Neural progenitor cell (in vitro differentiated cells): ENCODE results near the gene LIMS2. TPM values are rescaled to one million over a fixed set of nuclear protein-coding genes. Genes with fewer than 3 reads are reported as not detected.

Experiments
- DNase-seq: peaks from one replicate; pipeline ENCODE4 v3.0.0-alpha.2; 2016; ENCODE audit warnings: low spot score
- H2AFZ ChIP-seq: fragments of 200-600 bp; sonication (generic); replicated peaks from 2 replicates; pipeline ENCODE4 v1.6.1; 2016; ENCODE audit warnings: antibody characterized with exemption
- H3F3A ChIP-seq: fragments of 200-600 bp; sonication (generic); 2 replicates; pipeline ENCODE4 v1.6.1; 2016; ENCODE audit warnings: antibody characterized with exemption, low read depth
- H3K27ac ChIP-seq: fragments of 200-600 bp; sonication (generic); 2 replicates; pipeline ENCODE4 v1.5.1; 2016; ENCODE audit warnings: mild to moderate bottlenecking
- H3K27me3 ChIP-seq: fragments of 200-600 bp; sonication (generic); 2 replicates; pipeline ENCODE4 v1.6.1; 2016; ENCODE audit warnings: mild to moderate bottlenecking, moderate library complexity
- H3K36me3 ChIP-seq: fragments of 200-600 bp; sonication (generic); 2 replicates; pipeline ENCODE4 v1.5.1; 2016
- H3K4me1 ChIP-seq: fragments of 200-600 bp; sonication (generic); 2 replicates; pipeline ENCODE4 v1.6.1; 2016; ENCODE audit warnings: mixed run types
- H3K4me2 ChIP-seq: fragments of 200-600 bp; sonication (generic); 2 replicates; pipeline ENCODE4 v1.6.1; 2016
- H3K4me3 ChIP-seq: fragments of 200-600 bp; sonication (generic); 2 replicates; pipeline ENCODE4 v1.5.1; 2016
- H3K79me2 ChIP-seq: fragments of 200-600 bp; sonication (generic); 2 replicates; pipeline ENCODE4 v1.6.1; 2016; ENCODE audit warnings: low read depth
- H3K9ac ChIP-seq: fragments of 200-600 bp; sonication (generic); 2 replicates; pipeline ENCODE4 v1.6.1; 2016
- H3K9me3 ChIP-seq: fragments of 200-600 bp; sonication (generic); 2 replicates; pipeline ENCODE4 v1.5.1; 2016; ENCODE audit warnings: low read depth
- H4K20me1 ChIP-seq: fragments of 200-600 bp; sonication (generic); 2 replicates; pipeline ENCODE4 v1.6.1; 2016; ENCODE audit warnings: low read depth
- H3K27ac Mint-ChIP-seq: 3 replicates; pipeline ENCODE4 v1.8.0; 2021; ENCODE audit warnings: mixed read lengths
- H3K27me3 Mint-ChIP-seq: 2 replicates; pipeline ENCODE4 v1.8.0; 2022; ENCODE audit warnings: low read depth, mild to moderate bottlenecking, inconsistent platforms, moderate library complexity, mixed read lengths; ENCODE audit not compliant: insufficient read depth
- H3K36me3 Mint-ChIP-seq: 3 replicates; pipeline ENCODE4 v1.8.0; 2021; ENCODE audit warnings: mixed read lengths
- H3K4me1 Mint-ChIP-seq: 3 replicates; pipeline ENCODE4 v1.8.0; 2021; ENCODE audit warnings: mixed read lengths
- H3K4me3 Mint-ChIP-seq: 3 replicates; pipeline ENCODE4 v1.8.0; 2021; ENCODE audit warnings: mild to moderate bottlenecking, moderate library complexity, mixed read lengths
- H3K9me3 Mint-ChIP-seq: 3 replicates; pipeline ENCODE4 v1.8.0; 2020; ENCODE audit warnings: mixed read lengths
- CTCF ChIP-seq: fragments of 200-600 bp; sonication (generic); IDR thresholded peaks from 2 replicates; pipeline ENCODE4 v1.5.1; 2017; ENCODE audit warnings: antibody characterized with exemption, mild to moderate bottlenecking
- EZH2 ChIP-seq: fragments of 200-600 bp; sonication (generic); IDR thresholded peaks from 2 replicates; pipeline ENCODE4 v1.6.1; 2017; ENCODE audit warnings: antibody characterized with exemption, mild to moderate bottlenecking, moderate library complexity
- EZH2phosphoT487 ChIP-seq: fragments of 200-600 bp; sonication (generic); IDR thresholded peaks from 2 replicates; pipeline ENCODE4 v1.6.1; 2017; ENCODE audit warnings: antibody characterized with exemption
- total RNA-seq: library from RNA; depleted of rRNA; stranded (reverse); fragments of >200 nt; gene quantifications from 2 replicates; pipeline ENCODE4 v1.2.3, GENCODE V29; 2015; ENCODE audit warnings: low replicate concordance

The LIMS2 gene
- total RNA-seq, 1 donor from 2014 or later = not detected

- H3K9ac ChIP-seq = no peak overlapping the region
Observed at GRCh38 chr2:127663566-127664064, 11.7 kb downstream of the LIMS2 start.

GRCh38 chr2:127662937-127663565 lies 12.3 kb downstream of the LIMS2 start:
- Mint-ChIP-seq H3K4me1 (peaks cover 13% of the 10 kb centered on the region), H3K4me3 (no peak overlapping the region), H3K9me3 (peaks cover 10% of the 10 kb centered on the region), H3K27ac (no peak overlapping the region), H3K27me3 (peaks cover 22% of the 10 kb centered on the region), H3K36me3 (no peaks in the 10 kb centered on the region)
- no peak overlapping the region for H3K9ac ChIP-seq
- no peak for DNase-seq
- H3K27me3 ChIP-seq = peaks cover 53% of the 10 kb centered on the region
- no peak overlapping the region for H3K4me2 ChIP-seq
- no peaks in the 10 kb centered on the region for H3K36me3 ChIP-seq
- peaks cover 8% of the 10 kb centered on the region for H3K4me1 ChIP-seq
- no peaks in the 10 kb centered on the region for H3F3A ChIP-seq
- no peak overlapping the region for H3K27ac ChIP-seq
- no peaks in the 10 kb centered on the region for H3K79me2 ChIP-seq
- TF ChIP-seq EZH2 (no peak), EZH2phosphoT487 (no peak), CTCF (no peak)
- no peak overlapping the region for H3K4me3 ChIP-seq
- no peaks in the 10 kb centered on the region for H3K9me3 ChIP-seq
- no peak overlapping the region for H2AFZ ChIP-seq
- no peaks in the 10 kb centered on the region for H4K20me1 ChIP-seq

More at GRCh38 chr2:127663566-127664064, 11.7 kb downstream of the LIMS2 start:
- TF ChIP-seq EZH2phosphoT487 (no peak), CTCF (no peak), EZH2 (no peak)
- Histone ChIP-seq H3K4me3 (peak overlapping the region; percentile 48), H4K20me1 (no peaks in the 10 kb centered on the region), H3F3A (no peaks in the 10 kb centered on the region), H3K4me2 (peak overlapping the region; percentile 91), H3K36me3 (no peaks in the 10 kb centered on the region), H3K79me2 (no peaks in the 10 kb centered on the region), H2AFZ (no peak overlapping the region), H3K9me3 (no peaks in the 10 kb centered on the region), H3K27me3 (peaks cover 53% of the 10 kb centered on the region), H3K27ac (no peak overlapping the region), H3K4me1 (peaks cover 8% of the 10 kb centered on the region)
- Mint-ChIP-seq H3K36me3 (no peaks in the 10 kb centered on the region), H3K27ac (no peak overlapping the region), H3K9me3 (peaks cover 12% of the 10 kb centered on the region), H3K4me3 (no peak overlapping the region), H3K27me3 (peaks cover 22% of the 10 kb centered on the region), H3K4me1 (peaks cover 13% of the 10 kb centered on the region)
- DNase-seq = no peak

DNA sequence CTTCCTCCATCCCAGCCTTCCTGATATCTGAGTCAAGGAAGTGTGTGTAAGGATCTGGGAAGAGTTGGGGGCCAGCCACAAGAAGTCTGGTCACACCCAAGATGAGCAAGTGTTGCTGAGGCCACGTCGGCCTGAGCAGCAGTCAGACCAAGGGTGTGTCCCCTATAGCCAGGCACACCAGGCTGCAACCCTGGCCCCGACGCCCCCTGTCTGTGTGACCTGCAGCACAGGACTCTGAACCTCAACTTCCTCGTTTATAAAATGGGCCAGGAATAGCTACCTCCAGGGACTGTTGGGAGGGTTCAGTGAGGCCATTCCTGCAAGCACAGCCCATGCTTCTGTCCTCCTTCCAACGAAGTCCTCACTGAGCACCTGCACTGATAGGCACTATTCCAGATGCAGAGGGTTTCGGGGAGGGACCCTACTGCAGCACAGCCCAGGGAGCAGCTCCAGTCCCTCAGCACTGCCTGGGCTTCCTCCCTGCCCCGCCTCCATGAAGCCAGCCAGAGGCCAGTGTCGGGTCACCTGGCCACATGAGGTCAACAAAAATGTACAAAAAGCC lies 13.3 kb downstream of the LIMS2 start:
- H4K20me1 ChIP-seq = no peaks in the 10 kb centered on the region
- no peaks in the 10 kb centered on the region for H3K36me3 Mint-ChIP-seq
- no peak overlapping the region for H2AFZ ChIP-seq
- H3K4me3 Mint-ChIP-seq = no peak overlapping the region
- H3K27me3 Mint-ChIP-seq = peaks cover 22% of the 10 kb centered on the region
- H3K27me3 ChIP-seq = peaks cover 44% of the 10 kb centered on the region
- no peak for TF ChIP-seq CTCF
- no peak for TF ChIP-seq EZH2
- no peak for TF ChIP-seq EZH2phosphoT487
- H3K9me3 Mint-ChIP-seq = peaks cover 4% of the 10 kb centered on the region
- no peak overlapping the region for H3K27ac ChIP-seq
- no peak overlapping the region for H3K9ac ChIP-seq
- no peak for DNase-seq
- H3K79me2 ChIP-seq = no peaks in the 10 kb centered on the region
- no peak overlapping the region for H3K4me2 ChIP-seq
- H3F3A ChIP-seq = no peaks in the 10 kb centered on the region
- H3K4me1 ChIP-seq = peaks cover 7% of the 10 kb centered on the region
- no peaks in the 10 kb centered on the region for H3K9me3 ChIP-seq
- no peak overlapping the region for H3K27ac Mint-ChIP-seq
- no peak overlapping the region for H3K4me3 ChIP-seq
- no peaks in the 10 kb centered on the region for H3K36me3 ChIP-seq
- peaks cover 13% of the 10 kb centered on the region for H3K4me1 Mint-ChIP-seq
